Activated CD8-positive, alpha-beta memory T cell treated with anti-CD3 and anti-CD28 coated beads for 4 hours (primary cell): Measurements from ENCODE around the gene TSPAN14.

Experiments used
- DNase-seq, 2 donors: peaks; one replicate each; pipeline ENCODE4 v3.0.0-alpha.2; 2020; ENCODE audit warnings: low read depth in 2 of 2

The TSPAN14 gene

GRCh38 chr10:80454513-80455460, 677 bp downstream of the TSPAN14 start:
- no peak for DNase-seq

- no peak for DNase-seq
Observed at GRCh38 chr10:80455461-80456349, 1.6 kb downstream of the TSPAN14 start.

GRCh38 chr10:80457554-80458262, 3.6 kb downstream of the TSPAN14 start:
- no peak for DNase-seq

GRCh38 chr10:80458263-80458625, 4.1 kb downstream of the TSPAN14 start:
- DNase-seq, result no peak

GRCh38 chr10:80458638-80459037, 4.5 kb downstream of the TSPAN14 start:
- DNase-seq, result no peak

- no peak for DNase-seq
Observed at GRCh38 chr10:80459047-80459865, 5.1 kb downstream of the TSPAN14 start.

- no peak for DNase-seq
Observed at GRCh38 chr10:80460399-80461207, 6.5 kb downstream of the TSPAN14 start.

GRCh38 chr10:80461208-80462183, 7.4 kb downstream of the TSPAN14 start:
- no peak for DNase-seq

- DNase-seq, result no peak
Observed at GRCh38 chr10:80462299-80462980, 8.3 kb downstream of the TSPAN14 start.

- no peak for DNase-seq
Observed at GRCh38 chr10:80462981-80463741, 9.1 kb downstream of the TSPAN14 start.

GRCh38 chr10:80463868-80464267, 9.8 kb downstream of the TSPAN14 start:
- DNase-seq, result no peak

GRCh38 chr10:80464557-80465450, 10.7 kb downstream of the TSPAN14 start:
- no peak for DNase-seq

- DNase-seq, result no peak
Observed at GRCh38 chr10:80465451-80465835, 11.3 kb downstream of the TSPAN14 start.

GRCh38 chr10:80465839-80466590, 11.9 kb downstream of the TSPAN14 start:
- no peak for DNase-seq

- DNase-seq, result no peak
Observed at GRCh38 chr10:80466724-80467326, 12.7 kb downstream of the TSPAN14 start.
